Jurkat, Clone E6-1 (cell line): ENCODE measurements around the gene CEL.
"Not testable (repeated sequence)": the region's sequence is repeated elsewhere in the genome, so short reads cannot be mapped to it uniquely, and the experiment has no call there.

Source experiments
- DNase-seq: peaks from one replicate; pipeline ENCODE4 v3.0.0-alpha.2; 2011; ENCODE audit warnings: low read depth, low spot score
- H3K4me3 ChIP-seq: 2 replicates; pipeline ENCODE4 v1.5.1; 2011; ENCODE audit warnings: mild to moderate bottlenecking, low read length, control low read depth, moderate library complexity

CEL gene

GRCh38 chr9:133061019-133061763 lies 590 bp upstream of the CEL start:
- not testable (repeated sequence) for H3K4me3 ChIP-seq, DNase-seq

- H3K4me3 ChIP-seq, DNase-seq: not testable (repeated sequence)
Observed at GRCh38 chr9:133062569-133062968, 788 bp downstream of the CEL start.

GRCh38 chr9:133063159-133063499 lies 1.3 kb downstream of the CEL start:
- no peak overlapping the region for H3K4me3 ChIP-seq
- DNase-seq: no peak

GRCh38 chr9:133063500-133064231 lies 1.9 kb downstream of the CEL start:
- no peak for DNase-seq
- H3K4me3 ChIP-seq: no peak overlapping the region

- DNase-seq: no peak
- H3K4me3 ChIP-seq: no peak overlapping the region
Observed at GRCh38 chr9:133064241-133065069, 2.7 kb downstream of the CEL start.

GRCh38 chr9:133065070-133065388 lies 3.2 kb downstream of the CEL start:
- no peak for DNase-seq
- H3K4me3 ChIP-seq: no peak overlapping the region

- no peak for DNase-seq
- H3K4me3 ChIP-seq: no peak overlapping the region
Observed at GRCh38 chr9:133066181-133066983, 4.6 kb downstream of the CEL start.

- DNase-seq: no peak
- H3K4me3 ChIP-seq: no peak overlapping the region
Observed at GRCh38 chr9:133067006-133067405, 5.2 kb downstream of the CEL start.

GRCh38 chr9:133067813-133068212 lies 6.0 kb downstream of the CEL start:
- DNase-seq: no peak
- no peak overlapping the region for H3K4me3 ChIP-seq

- DNase-seq, H3K4me3 ChIP-seq: not testable (repeated sequence)
Observed at GRCh38 chr9:133068431-133068830, 6.7 kb downstream of the CEL start.

- not testable (repeated sequence) for H3K4me3 ChIP-seq, DNase-seq
Observed at GRCh38 chr9:133070500-133070961, 8.8 kb downstream of the CEL start.

- not testable (repeated sequence) for DNase-seq, H3K4me3 ChIP-seq
Observed at GRCh38 chr9:133070985-133071384, 9.2 kb downstream of the CEL start.

- DNase-seq: no peak
- no peak overlapping the region for H3K4me3 ChIP-seq
Observed at GRCh38 chr9:133071484-133072150, 9.8 kb downstream of the CEL start.

- DNase-seq, H3K4me3 ChIP-seq: not testable (repeated sequence)
Observed at GRCh38 chr9:133072210-133072609, 10.4 kb downstream of the CEL start.

GRCh38 chr9:133073086-133074014 lies 11.6 kb downstream of the CEL start:
- no peak overlapping the region for H3K4me3 ChIP-seq
- DNase-seq: no peak

- H3K4me3 ChIP-seq: no peak overlapping the region
- no peak for DNase-seq
Observed at GRCh38 chr9:133074111-133074651, 12.4 kb downstream of the CEL start.

GRCh38 chr9:133075925-133076630 lies 14.3 kb downstream of the CEL start:
- no peak overlapping the region for H3K4me3 ChIP-seq
- DNase-seq: no peak
